Measurements from ENCODE around the gene TAF11. TPM values are rescaled to one million over a fixed set of nuclear protein-coding genes. Genes with fewer than 3 reads are reported as not detected.

The TAF11 gene
- polyA plus RNA-seq, 2 of the 4 experiments (the other 2 are of a cell fraction), result 17.3 to 28.9 TPM

DNA sequence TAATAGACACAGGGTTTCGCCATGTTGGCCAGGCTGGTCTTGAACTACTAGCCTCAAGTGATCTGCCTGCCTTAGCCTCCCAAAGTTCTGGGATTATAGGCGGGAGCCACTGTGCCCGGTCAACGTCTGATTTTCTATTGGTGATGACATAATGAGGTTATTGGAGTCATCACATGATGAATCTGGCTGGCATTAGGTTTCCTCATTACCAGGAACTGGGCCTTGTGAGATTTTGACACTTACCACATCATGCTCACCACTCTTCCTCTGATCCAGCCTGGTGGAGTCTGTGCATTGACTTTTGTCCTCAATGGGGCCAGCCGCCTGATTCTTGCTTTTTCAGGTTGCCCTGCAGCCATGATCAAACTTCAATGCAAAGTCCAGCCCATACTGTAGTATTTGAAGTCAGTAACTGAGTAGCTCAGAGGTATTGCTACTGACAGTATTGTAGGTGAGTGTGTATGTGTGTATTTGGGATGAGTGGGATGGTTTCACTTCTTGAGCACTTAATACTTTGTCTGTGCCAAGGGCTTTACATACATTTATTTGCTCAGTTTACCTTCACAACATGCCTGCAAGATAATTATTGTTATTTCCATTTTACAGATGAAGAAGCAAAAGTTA, 17.3 kb upstream of the TAF11 start:
- Histone ChIP-seq H3K4me3 (no peak overlapping the region), H3K9me3 (no peaks in the 10 kb centered on the region), H3K4me1 (peaks cover 15% of the 10 kb centered on the region; the same call in 2 of the 3 replicates), H3K4me2 (no peak overlapping the region), H3K27ac (no peak overlapping the region)
- DNase-seq (ENCODE audit: low read depth in 1 of 2, low spot score in 1 of 2) (no peak), FAIRE-seq (no peak), ATAC-seq (no peak)
- CTCF ChIA-PET, result no interaction called here
- WGBS (ENCODE audit: missing lambda C conversion rate), result 100% methylated on average over 2 of the region's 5 CpGs
- TF ChIP-seq HOXB13 (CRISPR knock-in tag; IDR thresholded peaks at IDR 0.05; ENCODE audit: low read depth) (no peak), POLR2AphosphoS2 (conservative IDR thresholded peaks at IDR 0.05; ENCODE audit: low read length) (no peak), SMC3 (IDR thresholded peaks at IDR 0.05) (no peak), MYC (IDR thresholded peaks at IDR 0.05; ENCODE audit: borderline replicate concordance, low read length) (no peak), EP300 (IDR thresholded peaks at IDR 0.05) (no peak), CEBPB (IDR thresholded peaks at IDR 0.05) (no peak), FOXS1 (CRISPR knock-in tag; IDR thresholded peaks at IDR 0.05) (no peak), GATA3 (IDR thresholded peaks at IDR 0.05; ENCODE audit: borderline replicate concordance) (no peak), KDM1A (IDR thresholded peaks at IDR 0.05; ENCODE audit: low read depth) (no peak), NR3C1 (IDR thresholded peaks at IDR 0.05) (no peak), HEYL (CRISPR knock-in tag; IDR thresholded peaks at IDR 0.05) (no peak), BHLHE40 (IDR thresholded peaks at IDR 0.05; ENCODE audit: low read depth, low read length) (no peak), SREBF2 (IDR thresholded peaks at IDR 0.05) (no peak), ZSCAN20 (CRISPR knock-in tag; IDR thresholded peaks at IDR 0.05) (no peak), KDM5A (IDR thresholded peaks at IDR 0.05) (no peak), PHF8 (IDR thresholded peaks at IDR 0.05; ENCODE audit: borderline replicate concordance, low read depth) (no peak)
- TF ChIP-seq, protein P1, sequence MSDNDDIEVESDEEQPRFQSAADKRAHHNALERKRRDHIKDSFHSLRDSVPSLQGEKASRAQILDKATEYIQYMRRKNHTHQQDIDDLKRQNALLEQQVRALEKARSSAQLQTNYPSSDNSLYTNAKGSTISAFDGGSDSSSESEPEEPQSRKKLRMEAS (IDR thresholded peaks at IDR 0.05), result no peak
- TF ChIP-seq, protein P2, sequence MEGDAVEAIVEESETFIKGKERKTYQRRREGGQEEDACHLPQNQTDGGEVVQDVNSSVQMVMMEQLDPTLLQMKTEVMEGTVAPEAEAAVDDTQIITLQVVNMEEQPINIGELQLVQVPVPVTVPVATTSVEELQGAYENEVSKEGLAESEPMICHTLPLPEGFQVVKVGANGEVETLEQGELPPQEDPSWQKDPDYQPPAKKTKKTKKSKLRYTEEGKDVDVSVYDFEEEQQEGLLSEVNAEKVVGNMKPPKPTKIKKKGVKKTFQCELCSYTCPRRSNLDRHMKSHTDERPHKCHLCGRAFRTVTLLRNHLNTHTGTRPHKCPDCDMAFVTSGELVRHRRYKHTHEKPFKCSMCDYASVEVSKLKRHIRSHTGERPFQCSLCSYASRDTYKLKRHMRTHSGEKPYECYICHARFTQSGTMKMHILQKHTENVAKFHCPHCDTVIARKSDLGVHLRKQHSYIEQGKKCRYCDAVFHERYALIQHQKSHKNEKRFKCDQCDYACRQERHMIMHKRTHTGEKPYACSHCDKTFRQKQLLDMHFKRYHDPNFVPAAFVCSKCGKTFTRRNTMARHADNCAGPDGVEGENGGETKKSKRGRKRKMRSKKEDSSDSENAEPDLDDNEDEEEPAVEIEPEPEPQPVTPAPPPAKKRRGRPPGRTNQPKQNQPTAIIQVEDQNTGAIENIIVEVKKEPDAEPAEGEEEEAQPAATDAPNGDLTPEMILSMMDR (IDR thresholded peaks at IDR 0.05), result no peak
- TF ChIP-seq, protein P3, sequence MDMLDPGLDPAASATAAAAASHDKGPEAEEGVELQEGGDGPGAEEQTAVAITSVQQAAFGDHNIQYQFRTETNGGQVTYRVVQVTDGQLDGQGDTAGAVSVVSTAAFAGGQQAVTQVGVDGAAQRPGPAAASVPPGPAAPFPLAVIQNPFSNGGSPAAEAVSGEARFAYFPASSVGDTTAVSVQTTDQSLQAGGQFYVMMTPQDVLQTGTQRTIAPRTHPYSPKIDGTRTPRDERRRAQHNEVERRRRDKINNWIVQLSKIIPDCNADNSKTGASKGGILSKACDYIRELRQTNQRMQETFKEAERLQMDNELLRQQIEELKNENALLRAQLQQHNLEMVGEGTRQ (IDR thresholded peaks at IDR 0.05), result no peak
- POLR2A ChIA-PET, result no interaction called here

DNA sequence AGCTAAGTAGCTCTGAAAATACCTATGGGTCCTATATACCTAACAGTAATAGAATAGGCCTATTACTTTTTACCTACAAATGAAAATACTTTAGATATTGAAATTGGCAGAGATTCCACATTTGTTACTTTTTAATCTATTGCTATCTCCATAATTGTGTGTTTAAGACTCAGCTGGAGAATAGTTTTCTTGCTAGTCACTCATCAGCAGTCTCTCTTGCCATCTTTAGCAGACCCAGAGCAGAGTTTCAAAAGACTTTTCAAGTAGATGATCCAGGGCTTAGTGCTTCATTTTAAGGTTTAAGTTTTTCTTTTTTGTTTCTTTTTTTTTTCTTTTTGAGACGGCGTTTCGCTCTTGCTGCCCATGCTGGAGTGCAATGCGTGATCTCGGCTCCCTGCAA, 14.1 kb upstream of the TAF11 start:
- 0 out of 6 replicates have a peak, but pooled peaks of 1 of the 2 experiments have one; percentile 36 for ATAC-seq
- 86% methylated on average over 5 of the region's 5 CpGs for WGBS (ENCODE audit: missing lambda C conversion rate)

More for the DNA sequence above, 14.1 kb upstream of the TAF11 start:
- Histone ChIP-seq H3K4me2 (peak overlapping the region; percentile 15; the same call in 2 of the 3 replicates), H3K9me3 (no peaks in the 10 kb centered on the region), H3K4me3 (no peak overlapping the region), H3K4me1 (peaks cover 15% of the 10 kb centered on the region; the same call in 2 of the 3 replicates), H3K27ac (peak overlapping the region in 1 of 2 experiments; percentile 66; a peak in 1 of 6 replicates)
- ChIA-PET POLR2A (no interaction called here), CTCF (interaction anchor here (0.7 kb wide), 2 partner anchors 11 to 340 kb away, joined by 3 to 4 read pairs; no protein-coding TSS in a partner anchor)
- DNase-seq (ENCODE audit: low read depth in 1 of 2, low spot score in 1 of 2), result no peak
- no peak for FAIRE-seq
- TF ChIP-seq SMC3 (IDR thresholded peaks at IDR 0.05) (no peak), BHLHE40 (IDR thresholded peaks at IDR 0.05; ENCODE audit: low read depth, low read length) (no peak), HEYL (CRISPR knock-in tag; IDR thresholded peaks at IDR 0.05) (no peak), NFE2L2 (conservative IDR thresholded peaks at IDR 0.05; ENCODE audit: low read length) (no peak), ZSCAN20 (CRISPR knock-in tag; IDR thresholded peaks at IDR 0.05) (no peak), HDAC2 (IDR thresholded peaks at IDR 0.05) (no peak), RFX5 (IDR thresholded peaks at IDR 0.05) (no peak), PHF8 (IDR thresholded peaks at IDR 0.05; ENCODE audit: borderline replicate concordance, low read depth) (no peak), KDM1A (IDR thresholded peaks at IDR 0.05; ENCODE audit: low read depth) (no peak), CHD2 (IDR thresholded peaks at IDR 0.05; ENCODE audit: low read length, partially characterized antibody) (no peak), ZFP36 (IDR thresholded peaks at IDR 0.05; ENCODE audit: borderline replicate concordance, partially characterized antibody) (no peak)
- TF ChIP-seq, protein P4, sequence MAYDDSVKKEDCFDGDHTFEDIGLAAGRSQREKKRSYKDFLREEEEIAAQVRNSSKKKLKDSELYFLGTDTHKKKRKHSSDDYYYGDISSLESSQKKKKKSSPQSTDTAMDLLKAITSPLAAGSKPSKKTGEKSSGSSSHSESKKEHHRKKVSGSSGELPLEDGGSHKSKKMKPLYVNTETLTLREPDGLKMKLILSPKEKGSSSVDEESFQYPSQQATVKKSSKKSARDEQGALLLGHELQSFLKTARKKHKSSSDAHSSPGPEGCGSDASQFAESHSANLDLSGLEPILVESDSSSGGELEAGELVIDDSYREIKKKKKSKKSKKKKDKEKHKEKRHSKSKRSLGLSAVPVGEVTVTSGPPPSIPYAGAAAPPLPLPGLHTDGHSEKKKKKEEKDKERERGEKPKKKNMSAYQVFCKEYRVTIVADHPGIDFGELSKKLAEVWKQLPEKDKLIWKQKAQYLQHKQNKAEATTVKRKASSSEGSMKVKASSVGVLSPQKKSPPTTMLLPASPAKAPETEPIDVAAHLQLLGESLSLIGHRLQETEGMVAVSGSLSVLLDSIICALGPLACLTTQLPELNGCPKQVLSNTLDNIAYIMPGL (CRISPR knock-in tag; IDR thresholded peaks at IDR 0.05; ENCODE audit: borderline replicate concordance), result no peak

All from A549 (cell line).